Measurements from ENCODE around the gene ZNF407.

ZNF407 gene

GRCh38 chr18:74589811-74590210, 7.9 kb upstream of the ZNF407 start:
- DNase-seq, result no peak

- no peak for DNase-seq
Measured at GRCh38 chr18:74590671-74591070, 7.0 kb upstream of the ZNF407 start.

- DNase-seq, result no peak
Measured at GRCh38 chr18:74595431-74595830, 2.2 kb upstream of the ZNF407 start.

GRCh38 chr18:74597034-74597661, 522 bp upstream of the ZNF407 start:
- no peak for DNase-seq

DNA sequence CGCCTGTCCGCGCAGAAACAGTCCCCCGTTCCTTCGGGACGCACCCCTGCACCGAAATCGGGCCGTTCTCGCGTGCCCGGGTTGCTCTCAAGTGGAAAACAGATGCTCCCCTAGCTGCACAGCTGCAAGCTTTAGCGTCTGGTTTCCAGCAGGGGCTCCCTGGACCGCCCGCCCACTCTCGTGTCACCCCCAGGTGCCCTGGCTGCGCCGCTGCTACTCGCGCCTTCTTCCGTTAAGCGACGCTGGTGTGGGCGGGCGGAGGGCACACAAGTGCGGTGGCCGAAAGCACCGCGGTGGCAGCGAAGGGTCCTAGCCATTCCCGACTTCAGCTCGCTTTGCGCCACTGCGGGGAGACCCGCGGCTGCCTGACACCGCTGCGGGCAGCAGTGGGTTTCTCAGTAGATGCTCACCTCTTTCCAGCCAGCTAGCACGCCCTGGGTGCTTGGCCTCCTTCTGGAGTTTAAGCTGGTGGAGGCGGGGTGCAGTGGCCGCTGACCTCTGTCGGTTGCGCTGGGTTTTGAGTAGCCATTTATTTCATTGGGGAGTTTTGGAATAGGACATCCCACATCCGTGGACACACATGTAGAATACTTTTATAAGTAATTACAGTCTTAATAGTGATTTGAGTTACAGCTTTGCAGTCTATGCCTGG, 806 bp downstream of the ZNF407 start:
- DNase-seq, result peak; percentile 56

- DNase-seq, result no peak
Measured at GRCh38 chr18:74604361-74604760, 6.7 kb downstream of the ZNF407 start.

DNA sequence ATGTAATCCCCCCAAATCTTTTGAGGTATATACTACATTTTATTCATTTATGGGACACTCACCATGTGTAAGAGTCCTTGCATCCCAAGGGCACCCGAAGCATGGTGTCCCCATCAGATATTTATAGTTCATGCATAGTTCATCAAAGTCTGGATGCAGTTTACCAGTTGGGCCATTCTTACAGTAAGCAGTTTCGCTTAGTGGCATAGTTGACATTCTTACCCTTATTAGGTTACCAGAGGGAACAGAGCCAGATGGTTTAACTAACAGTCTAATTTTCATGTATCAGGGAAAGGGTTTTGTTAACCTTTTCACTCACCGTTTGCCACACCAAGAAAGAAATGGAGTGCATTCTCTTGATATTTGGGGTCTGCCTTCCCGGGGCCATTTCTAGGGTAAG, 7.1 kb downstream of the ZNF407 start:
- DNase-seq, result no peak

DNA sequence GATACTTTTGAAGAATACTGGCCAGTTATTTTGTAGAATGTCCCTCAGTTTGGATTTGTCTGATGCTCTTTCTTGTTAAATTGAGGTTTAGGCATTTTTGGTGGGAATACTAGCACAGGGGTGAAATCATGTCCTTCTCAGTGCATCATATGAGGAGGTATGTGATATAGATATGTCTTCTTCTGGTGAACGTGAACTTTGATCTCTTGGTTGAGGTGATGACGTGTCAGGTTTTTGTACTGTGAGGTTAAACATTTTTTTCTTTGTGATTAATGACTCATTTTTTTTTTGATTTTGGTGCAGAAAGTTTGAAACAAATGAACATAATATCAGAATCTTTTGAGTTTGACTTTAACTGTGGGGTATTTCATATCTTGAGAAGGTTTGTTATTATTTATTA, 11.0 kb downstream of the ZNF407 start:
- DNase-seq, result no peak

GRCh38 chr18:74609535-74609934, 11.9 kb downstream of the ZNF407 start:
- no peak for DNase-seq

DNA sequence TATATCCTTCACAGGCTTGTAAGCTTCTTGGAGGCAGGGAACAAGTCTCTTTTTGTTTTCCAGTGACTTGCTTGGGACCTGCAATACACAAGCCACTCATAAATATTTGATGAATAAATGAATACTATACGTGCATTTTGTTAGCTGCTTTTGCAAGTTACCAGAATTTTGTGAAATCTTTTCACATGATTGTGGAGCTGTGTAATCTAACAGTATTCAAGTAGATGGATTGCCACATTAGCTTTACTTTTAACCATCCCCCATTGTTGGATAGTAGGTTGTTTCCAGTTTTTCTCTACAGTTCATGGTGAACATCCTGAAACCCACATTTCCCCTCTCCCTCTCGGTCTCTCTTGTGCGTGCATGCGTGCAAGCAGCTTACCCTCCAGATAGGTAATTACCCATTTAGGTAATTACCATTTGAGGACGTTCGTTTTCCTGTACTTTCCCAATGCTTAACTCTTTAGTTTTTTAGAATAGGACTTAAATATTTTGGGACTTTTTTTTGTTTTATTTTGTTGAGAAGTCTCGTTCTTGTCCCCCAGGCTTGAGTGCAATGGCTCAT, 12.5 kb downstream of the ZNF407 start:
- no peak for DNase-seq

- no peak for DNase-seq
Measured at GRCh38 chr18:74610860-74611259, 13.2 kb downstream of the ZNF407 start.

DNA sequence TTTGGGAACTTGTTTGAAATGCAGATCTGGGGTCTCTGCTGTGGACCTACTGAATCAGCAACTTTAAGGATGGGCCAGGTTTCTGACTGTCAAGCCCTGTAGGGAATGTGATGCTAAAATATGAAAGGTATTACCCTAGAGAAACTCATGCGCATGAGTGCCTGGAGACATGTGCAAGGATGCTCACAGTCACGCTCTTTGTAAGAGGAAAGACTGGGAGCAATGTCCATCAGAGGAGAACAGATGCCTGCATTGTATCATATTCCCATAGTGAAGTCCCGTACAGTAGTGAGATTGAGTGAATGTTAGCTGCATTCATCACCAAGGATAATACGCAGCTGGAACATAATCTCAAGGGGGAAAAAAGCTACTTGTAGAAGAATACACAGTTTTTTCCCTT, 14.1 kb downstream of the ZNF407 start:
- DNase-seq, result no peak

- no peak for DNase-seq
Measured at GRCh38 chr18:74613381-74613780, 15.7 kb downstream of the ZNF407 start.

DNA sequence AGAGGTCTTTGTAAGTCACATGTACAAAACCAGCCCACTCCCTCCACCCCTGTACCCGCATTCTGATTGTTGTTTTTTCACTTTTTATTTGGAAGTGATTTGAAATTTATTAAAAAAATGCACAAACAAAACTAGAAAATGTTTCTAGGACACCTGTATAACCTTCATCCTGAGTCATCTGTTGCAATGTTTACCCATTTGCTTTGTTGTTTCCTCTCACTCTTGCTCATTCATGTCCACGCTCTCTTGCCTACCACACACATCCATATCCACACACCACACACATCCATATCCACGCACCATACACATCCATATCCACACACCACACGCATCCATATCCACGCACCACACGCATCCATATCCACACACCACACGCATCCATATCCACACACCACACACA, 18.8 kb downstream of the ZNF407 start:
- DNase-seq, result no peak

- no peak for DNase-seq
Measured at GRCh38 chr18:74617486-74617885, 19.8 kb downstream of the ZNF407 start.

- DNase-seq, result no peak
Measured at GRCh38 chr18:74622072-74622471, 24.4 kb downstream of the ZNF407 start.

- DNase-seq, result peak; percentile 29
Measured at GRCh38 chr18:74623047-74623816, 25.6 kb downstream of the ZNF407 start.

DNA sequence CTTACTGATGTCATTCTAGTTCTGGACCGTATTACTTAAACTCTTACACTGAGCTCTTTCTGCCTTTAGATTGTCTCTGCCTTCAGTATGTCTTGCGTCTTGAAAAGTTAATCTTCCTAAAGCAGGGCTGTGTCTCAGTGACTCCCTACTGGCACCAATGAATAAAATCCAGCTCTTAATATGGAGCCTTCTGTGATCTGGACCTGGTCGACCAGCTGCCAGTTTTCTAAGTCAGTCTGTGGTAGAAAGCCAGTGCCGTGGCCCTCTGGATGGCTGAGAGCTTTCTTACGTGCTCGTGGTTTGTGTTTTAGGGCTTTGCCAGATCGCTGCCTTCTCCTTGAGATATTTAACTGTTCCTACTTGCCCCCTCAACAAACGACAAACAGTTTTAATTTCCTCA, 26.8 kb downstream of the ZNF407 start:
- DNase-seq, result no peak

- DNase-seq, result no peak
Measured at GRCh38 chr18:74625157-74625556, 27.5 kb downstream of the ZNF407 start.

DNA sequence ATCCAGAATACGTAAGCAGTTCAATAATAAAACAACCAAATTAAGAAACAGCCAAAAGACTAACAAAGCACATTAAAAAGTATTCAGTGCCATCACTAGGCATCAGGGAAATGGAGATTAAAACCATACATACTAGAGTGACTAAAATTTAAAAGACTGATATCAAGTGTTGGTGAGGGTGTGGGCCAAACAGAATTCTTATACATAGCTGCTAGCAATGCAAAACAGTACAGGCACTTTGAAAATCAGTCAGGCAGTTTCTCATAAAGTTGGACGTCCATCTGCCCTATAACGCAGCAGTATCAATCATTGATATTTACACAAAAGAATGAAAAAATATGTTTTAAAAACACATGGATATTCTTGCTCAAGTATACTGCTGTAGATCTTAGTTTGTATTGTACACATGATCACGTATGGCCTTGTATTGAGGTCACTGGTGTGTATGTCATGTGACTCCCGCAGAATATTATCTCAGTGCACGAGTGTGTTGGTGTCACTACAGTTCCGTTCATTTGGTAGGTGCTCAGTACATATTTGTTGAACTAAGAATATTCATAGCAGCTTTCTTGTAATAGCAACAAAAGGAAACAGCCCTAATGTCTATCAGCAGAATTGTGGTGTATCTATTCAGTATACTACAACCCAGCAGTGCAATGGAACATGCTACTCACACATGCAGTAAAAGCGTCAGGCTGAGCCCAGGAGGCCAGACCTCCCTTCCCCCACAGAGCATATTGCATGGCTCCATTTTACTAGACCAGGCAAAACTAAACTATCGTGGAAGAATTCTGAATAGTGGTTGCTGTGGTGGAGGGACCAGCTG, 28.6 kb downstream of the ZNF407 start:
- DNase-seq, result no peak

DNA sequence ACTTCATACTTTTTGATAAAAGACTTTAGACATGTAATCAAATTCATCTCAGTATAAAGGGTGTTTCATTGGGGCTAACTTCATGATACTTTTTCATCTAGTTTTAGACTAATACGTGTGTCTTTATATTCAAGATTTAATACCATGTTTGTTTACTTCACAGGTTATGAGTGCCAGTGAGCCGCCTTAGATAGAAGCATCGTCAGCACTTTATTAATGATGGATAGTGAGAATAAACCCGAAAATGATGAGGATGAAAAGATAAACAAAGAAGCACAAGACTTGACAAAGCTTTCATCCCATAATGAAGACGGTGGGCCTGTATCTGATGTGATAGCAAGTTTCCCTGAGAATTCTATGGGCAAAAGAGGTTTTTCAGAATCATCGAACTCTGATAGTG, 33.1 kb downstream of the ZNF407 start:
- no peak for DNase-seq

GRCh38 chr18:74631212-74631611, 33.5 kb downstream of the ZNF407 start:
- DNase-seq, result no peak

Data from CD4-positive, alpha-beta T cell treated with Interleukin-4 for 4 hours (primary cell).